SH-SY5Y (cell line): ENCODE measurements around the gene RPS6KA2.

ENCODE experiments used
- GATA2 ChIP-seq: IDR thresholded peaks from 2 replicates; pipeline ENCODE4 v1.6.1; 2011; ENCODE audit warnings: mild to moderate bottlenecking, low read depth, low read length
- GATA3 ChIP-seq: IDR thresholded peaks from 2 replicates; pipeline ENCODE4 v1.6.1; 2011; ENCODE audit warnings: low read depth, mild to moderate bottlenecking, low read length, moderate library complexity

GRCh38 chr6:166437661-166438060 lies 189.4 kb downstream of the RPS6KA2 start:
- no peak for TF ChIP-seq GATA3
- TF ChIP-seq GATA2, result no peak
